ENCODE data around the gene MYCBP. TPM values are rescaled to one million over a fixed set of nuclear protein-coding genes. Genes with fewer than 3 reads are reported as not detected.

Gene MYCBP
- total RNA-seq, 2 donors from 2014 or later, result 12.2 to 14.0 TPM

GRCh38 chr1:38817267-38818174 lies 55.6 kb downstream of the MYCBP start:
- peaks cover 0 to 6% (median 0%) of the 10 kb centered on the region in 3 donors for H3K9me3 ChIP-seq
- no peak overlapping the region for H3K27ac ChIP-seq
- intact Hi-C loops (cut with DNase I), result no loop called here
- DNase-seq (no peak), ATAC-seq (no peak)
- 33 to 82% methylated on average over 4 to 35 of the region's 45 CpGs for WGBS, 2 donors
- TF ChIP-seq POLR2A (IDR thresholded peaks at IDR 0.05), result no peak
- no peak for TF ChIP-seq CTCF (IDR thresholded peaks at IDR 0.05)
- H3K4me1 ChIP-seq, result peaks cover 12% of the 10 kb centered on the region
- no peak overlapping the region for H3K4me3 ChIP-seq
- H3K27me3 ChIP-seq, result peaks cover 0 to 24% of the 10 kb centered on the region in 2 donors
- no peaks in the 10 kb centered on the region for H3K36me3 ChIP-seq (replicated peaks in 1 of 2; ENCODE audit: insufficient read depth in 1 of 2, low read depth in 2 of 2)

GRCh38 chr1:38815903-38816627 lies 57.1 kb downstream of the MYCBP start:
- ATAC-seq, result no peak
- WGBS, 2 donors, result 12 to 21% methylated on average over 14 to 36 of the region's 36 CpGs
- TF ChIP-seq POLR2A (IDR thresholded peaks at IDR 0.05), result no peak
- no peak for TF ChIP-seq CTCF (IDR thresholded peaks at IDR 0.05)

GRCh38 chr1:38814984-38815464 lies 58.1 kb downstream of the MYCBP start:
- peaks cover 0 to 24% of the 10 kb centered on the region in 2 donors for H3K27me3 ChIP-seq
- no peaks in the 10 kb centered on the region for H3K36me3 ChIP-seq (replicated peaks in 1 of 2; ENCODE audit: insufficient read depth in 1 of 2, low read depth in 2 of 2)
- WGBS, 2 donors, result 38 to 47% methylated on average over 1 of the region's 1 CpG
- no peak for TF ChIP-seq CTCF (IDR thresholded peaks at IDR 0.05)
- TF ChIP-seq POLR2A (IDR thresholded peaks at IDR 0.05), result no peak
- H3K9me3 ChIP-seq, result peaks cover 0 to 6% (median 0%) of the 10 kb centered on the region in 3 donors
- no peak for DNase-seq
- H3K27ac ChIP-seq, result no peak overlapping the region
- no peak overlapping the region for H3K4me3 ChIP-seq
- H3K4me1 ChIP-seq, result peaks cover 12% of the 10 kb centered on the region
- intact Hi-C loops (cut with DNase I), result no loop called here
- ATAC-seq, result no peak

More at GRCh38 chr1:38815903-38816627, 57.1 kb downstream of the MYCBP start:
- Histone ChIP-seq H3K4me1 (peaks cover 12% of the 10 kb centered on the region), H3K27me3 (peaks cover 0 to 24% of the 10 kb centered on the region in 2 donors), H3K9me3 (peaks cover 0 to 6% (median 0%) of the 10 kb centered on the region in 3 donors), H3K36me3 (replicated peaks in 1 of 2; ENCODE audit: insufficient read depth in 1 of 2, low read depth in 2 of 2) (no peaks in the 10 kb centered on the region), H3K27ac (no peak overlapping the region), H3K4me3 (no peak overlapping the region)
- DNase-seq, result no peak
- intact Hi-C loops (cut with DNase I), result no loop called here

- Histone ChIP-seq H3K27me3 (peaks cover 0 to 24% of the 10 kb centered on the region in 2 donors), H3K9me3 (peaks cover 0 to 6% (median 0%) of the 10 kb centered on the region in 3 donors), H3K4me1 (peaks cover 12% of the 10 kb centered on the region), H3K36me3 (replicated peaks in 1 of 2; ENCODE audit: insufficient read depth in 1 of 2, low read depth in 2 of 2) (no peaks in the 10 kb centered on the region), H3K4me3 (no peak overlapping the region), H3K27ac (no peak overlapping the region)
- no peak for TF ChIP-seq CTCF (IDR thresholded peaks at IDR 0.05)
- TF ChIP-seq POLR2A (IDR thresholded peaks at IDR 0.05), result no peak
- ATAC-seq, result no peak
- no peak for DNase-seq
- intact Hi-C loops (cut with DNase I), result no loop called here
- 42 to 48% methylated on average over 7 of the region's 7 CpGs for WGBS, 2 donors
Measured at GRCh38 chr1:38814444-38814983, 58.6 kb downstream of the MYCBP start.

Data from body of pancreas (tissue), 4 donors.